GM12872 (cell line): ENCODE measurements around the gene ATXN7L3.

Source experiments
- CTCF ChIP-seq: IDR thresholded peaks from 3 replicates; pipeline ENCODE4 v1.5.1; 2011; ENCODE audit warnings: low read depth, mild to moderate bottlenecking, low read length, moderate library complexity; ENCODE audit not compliant: insufficient read depth

The ATXN7L3 gene

GRCh38 chr17:44216694-44217093 lies 17.0 kb upstream of the ATXN7L3 start:
- TF ChIP-seq CTCF: no peak

- no peak for TF ChIP-seq CTCF
Observed at GRCh38 chr17:44216173-44216572, 16.5 kb upstream of the ATXN7L3 start.

GRCh38 chr17:44214896-44215295 lies 15.2 kb upstream of the ATXN7L3 start:
- TF ChIP-seq CTCF: no peak

- no peak for TF ChIP-seq CTCF
Observed at GRCh38 chr17:44214230-44214494, 14.5 kb upstream of the ATXN7L3 start.

- no peak for TF ChIP-seq CTCF
Observed at GRCh38 chr17:44213403-44214229, 13.9 kb upstream of the ATXN7L3 start.

GRCh38 chr17:44212507-44213402 lies 13.1 kb upstream of the ATXN7L3 start:
- TF ChIP-seq CTCF: no peak
